ENCODE results near the gene ITGAX. TPM values are rescaled to one million over a fixed set of nuclear protein-coding genes. Genes with fewer than 3 reads are reported as not detected.

Gene ITGAX
- total RNA-seq = not detected in 2 replicates

DNA sequence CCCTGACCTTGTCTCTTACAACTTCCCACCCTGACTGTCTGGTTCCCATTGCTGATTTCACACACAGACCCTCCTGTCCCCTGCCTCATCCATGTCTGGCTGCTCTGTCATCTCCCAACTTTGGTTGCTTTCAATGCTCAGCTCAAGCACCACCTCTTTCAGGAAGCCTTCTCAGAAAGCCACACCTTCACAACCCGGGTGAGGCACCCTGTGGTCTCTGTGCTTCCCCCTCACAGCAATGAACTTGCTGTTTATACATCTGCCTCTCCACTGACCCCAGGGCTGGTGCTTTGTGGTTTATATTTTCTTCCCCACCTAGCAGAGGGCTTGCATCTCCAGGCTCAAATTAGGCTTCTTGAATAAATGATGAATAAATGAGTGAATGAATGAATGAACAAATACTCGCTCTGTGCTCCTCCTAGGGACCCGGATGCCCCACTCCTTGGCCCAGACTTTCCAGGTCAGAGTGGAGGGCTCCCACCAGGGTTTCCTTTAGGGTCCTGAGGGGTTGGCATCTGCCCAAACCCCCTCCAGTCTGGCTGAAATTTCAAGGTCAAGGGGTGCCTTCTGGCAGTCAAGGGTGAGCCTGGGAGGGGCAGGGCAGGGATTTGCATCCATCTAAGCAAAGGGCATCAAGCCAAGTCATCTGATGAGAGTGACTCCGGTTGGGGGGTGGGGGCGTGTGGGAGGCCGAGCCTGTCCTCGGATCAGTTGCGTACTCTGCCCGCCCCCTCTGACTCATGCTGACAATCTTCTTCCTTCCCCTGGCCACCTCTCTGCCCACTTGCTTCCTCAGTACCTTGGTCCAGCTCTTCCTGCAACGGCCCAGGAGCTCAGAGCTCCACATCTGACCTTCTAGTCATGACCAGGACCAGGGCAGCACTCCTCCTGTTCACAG lies at the start of gene ITGAX:
TSS of gene ITGAX (plus strand) at position 783 of the 898 bp plus-strand sequence. CDS start at position 862, 79 bp downstream.

DNA sequence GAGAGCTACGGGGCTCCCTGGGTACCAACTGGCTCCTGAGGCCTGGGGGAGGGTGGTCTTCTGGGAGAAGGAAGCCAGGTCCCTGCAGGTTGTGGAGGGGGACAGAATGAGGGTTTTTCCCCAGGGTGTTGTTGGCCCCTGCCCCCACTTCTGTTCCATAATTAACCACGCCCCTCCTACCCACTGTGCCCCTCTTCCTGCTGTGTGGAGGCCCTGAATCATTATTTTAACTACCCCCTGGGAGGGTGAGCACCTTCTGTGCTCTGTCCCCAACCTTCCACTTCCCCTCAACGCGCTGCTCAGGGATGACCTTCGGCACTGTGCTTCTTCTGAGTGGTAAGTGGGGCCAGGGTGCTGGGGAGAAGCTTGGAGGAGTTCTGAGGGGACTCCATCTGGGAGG lies 38.1 kb downstream of the ITGAX start, which contains the start of gene ITGAD:
TSS of gene ITGAD (plus strand) at position 280 of the 400 bp plus-strand sequence. CDS start at position 306, 26 bp downstream.

GRCh38 chr16:31428279-31428597 lies 73.3 kb downstream of the ITGAX start, which contains the start of gene COX6A2:
COX6A2 (minus strand) TSS chr16:31428360; CDS start chr16:31428325, 35 bp downstream.

Other genes starting within 250 kb of the ITGAX start
- 80.2 and 85.1 TPM in 2 replicates for gene BCKDK, start 246.8 kb upstream of the ITGAX start, total RNA-seq
- gene KAT8, start 237.5 kb upstream of the ITGAX start, total RNA-seq = 22.1 and 43.8 TPM in 2 replicates
- 4.1 TPM in 1 of 2 replicates, not detected in the other for gene PRSS8, start 219.4 kb upstream of the ITGAX start, total RNA-seq
- 0.13 TPM in 1 of 2 replicates, not detected in the other for gene PRSS36, start 205.1 kb upstream of the ITGAX start, total RNA-seq
- gene FUS, start 175.0 kb upstream of the ITGAX start, total RNA-seq = 49.5 and 60.5 TPM in 2 replicates
- 54.6 and 86.6 TPM in 2 replicates for gene PYCARD, start 152.4 kb upstream of the ITGAX start, total RNA-seq
- 0.40 TPM in 1 of 2 replicates, not detected in the other for gene TRIM72, start 141.1 kb upstream of the ITGAX start, total RNA-seq
- gene PYDC1, start 138.0 kb upstream of the ITGAX start, total RNA-seq = not detected in 2 replicates
- not detected in 2 replicates for gene ITGAM, start 95.2 kb upstream of the ITGAX start, total RNA-seq
- not detected in 2 replicates for gene ITGAD, start 38.2 kb downstream of the ITGAX start, total RNA-seq
- not detected in 2 replicates for gene COX6A2, start 73.2 kb downstream of the ITGAX start, total RNA-seq
- 0.26 and 2.5 TPM in 2 replicates for gene ZNF843, start 87.6 kb downstream of the ITGAX start, total RNA-seq
- gene ARMC5, start 104.3 kb downstream of the ITGAX start, total RNA-seq = 8.8 and 8.9 TPM in 2 replicates
- 132 and 212 TPM in 2 replicates for gene TGFB1I1, start 117.0 kb downstream of the ITGAX start, total RNA-seq
- gene SLC5A2, start 127.9 kb downstream of the ITGAX start, total RNA-seq = not detected in 2 replicates
- gene RUSF1, start 153.2 kb downstream of the ITGAX start, total RNA-seq = 71.5 and 106 TPM in 2 replicates
- gene AHSP, start 172.7 kb downstream of the ITGAX start, total RNA-seq = 0.39 and 1.4 TPM in 2 replicates

Data from epithelial cell of alveolus of lung (primary cell).